H9 (cell line): ENCODE measurements around the gene OR2B2. TPM values are rescaled to one million over a fixed set of nuclear protein-coding genes. Genes with fewer than 3 reads are reported as not detected.

Experiments used
- DNase-seq: peaks from one replicate; pipeline ENCODE4 v3.0.0-alpha.2; 2017
- H2AFZ ChIP-seq: one replicate; pipeline ENCODE4 v1.6.1; 2013; ENCODE audit warnings: mild to moderate bottlenecking, low read length, control low read depth, moderate library complexity
- H2AK5ac ChIP-seq: 2 replicates; pipeline ENCODE4 v1.6.1; 2013; ENCODE audit warnings: low read length, control low read depth, mixed read lengths; ENCODE audit not compliant: insufficient read length
- H2BK120ac ChIP-seq: one replicate; pipeline ENCODE4 v1.6.1; 2013; ENCODE audit warnings: low read depth, mild to moderate bottlenecking, low read length, control low read depth, inconsistent platforms; ENCODE audit not compliant: poor library complexity, severe bottlenecking
- H2BK12ac ChIP-seq: 2 replicates; pipeline ENCODE4 v1.6.1; 2013; ENCODE audit warnings: low read length, control low read depth, mixed read lengths, low read depth; ENCODE audit not compliant: insufficient read length
- H2BK15ac ChIP-seq: 2 replicates; pipeline ENCODE4 v1.6.1; 2013; ENCODE audit warnings: low read depth, low read length, control low read depth
- H2BK20ac ChIP-seq: one replicate; pipeline ENCODE4 v1.6.1; 2013; ENCODE audit warnings: low read depth, mild to moderate bottlenecking, low read length, control low read depth, inconsistent platforms; ENCODE audit not compliant: poor library complexity, severe bottlenecking
- H2BK5ac ChIP-seq: 2 replicates; pipeline ENCODE4 v1.6.1; 2013; ENCODE audit warnings: low read length, control low read depth, mixed read lengths; ENCODE audit not compliant: insufficient read length
- H3K14ac ChIP-seq: 2 replicates; pipeline ENCODE4 v1.6.1; 2013; ENCODE audit warnings: low read length, control low read depth; ENCODE audit not compliant: insufficient read depth
- H3K18ac ChIP-seq: 2 replicates; pipeline ENCODE4 v1.6.1; 2013; ENCODE audit warnings: low read depth, mild to moderate bottlenecking, mixed read lengths, low read length, control low read depth; ENCODE audit not compliant: insufficient read length
- H3K23ac ChIP-seq: 2 replicates; pipeline ENCODE4 v1.6.1; 2013; ENCODE audit warnings: low read length, control low read depth, mixed read lengths, low read depth; ENCODE audit not compliant: insufficient read length
- H3K23me2 ChIP-seq: 2 replicates; pipeline ENCODE4 v1.6.1; 2013; ENCODE audit warnings: low read depth, mild to moderate bottlenecking, mixed read lengths, low read length, control low read depth; ENCODE audit not compliant: insufficient read length, poor library complexity, severe bottlenecking
- H3K27ac ChIP-seq: 2 replicates; pipeline ENCODE4 v1.5.1; 2013; ENCODE audit warnings: low read length, control low read depth, mixed read lengths, low read depth; ENCODE audit not compliant: insufficient read length
- H3K27me3 ChIP-seq: 2 replicates; pipeline ENCODE4 v1.6.1; 2013; ENCODE audit warnings: low read length, control low read depth, inconsistent platforms; ENCODE audit not compliant: insufficient read depth
- H3K4ac ChIP-seq: 2 replicates; pipeline ENCODE4 v1.6.1; 2013; ENCODE audit warnings: low read depth, mild to moderate bottlenecking, control low read depth, inconsistent platforms, low read length, moderate library complexity
- H3K4me1 ChIP-seq: 2 replicates; pipeline ENCODE4 v1.6.1; 2013; ENCODE audit warnings: low read length, control low read depth, inconsistent platforms; ENCODE audit not compliant: insufficient read depth
- H3K4me2 ChIP-seq: 2 replicates; pipeline ENCODE4 v1.6.1; 2013; ENCODE audit warnings: low read length, control low read depth, mixed read lengths; ENCODE audit not compliant: insufficient read length, insufficient read depth
- H3K56ac ChIP-seq: 2 replicates; pipeline ENCODE4 v1.6.1; 2013; ENCODE audit warnings: low read depth, mild to moderate bottlenecking, mixed read lengths, low read length, control low read depth; ENCODE audit not compliant: insufficient read length
- H3K79me1 ChIP-seq: 2 replicates; pipeline ENCODE4 v1.6.1; 2013; ENCODE audit warnings: low read depth, mild to moderate bottlenecking, moderate library complexity, low read length, control low read depth, inconsistent platforms; ENCODE audit not compliant: insufficient read depth, poor library complexity, severe bottlenecking
- H3K79me2 ChIP-seq: 2 replicates; pipeline ENCODE4 v1.6.1; 2013; ENCODE audit warnings: low read length, control low read depth, inconsistent platforms; ENCODE audit not compliant: insufficient read depth
- H3K9ac ChIP-seq: 2 replicates; pipeline ENCODE4 v1.6.1; 2013; ENCODE audit warnings: low read length, control low read depth, mixed read lengths; ENCODE audit not compliant: insufficient read length; ENCODE audit errors: extremely low read depth
- H3K9me3 ChIP-seq: one replicate; pipeline ENCODE4 v1.6.1; 2013; ENCODE audit warnings: low read depth, low read length, inconsistent platforms; ENCODE audit not compliant: control insufficient read depth
- H3T11ph ChIP-seq: one replicate; pipeline ENCODE4 v1.6.1; 2013; ENCODE audit warnings: mild to moderate bottlenecking, low read length, control low read depth, inconsistent platforms
- H4K20me1 ChIP-seq: one replicate; pipeline ENCODE4 v1.6.1; 2013; ENCODE audit not compliant: control insufficient read depth, insufficient read length, insufficient read depth
- H4K5ac ChIP-seq: 2 replicates; pipeline ENCODE4 v1.6.1; 2013; ENCODE audit warnings: low read depth, mild to moderate bottlenecking, mixed read lengths, low read length, control low read depth; ENCODE audit not compliant: insufficient read length
- H4K8ac ChIP-seq: replicated peaks from 2 replicates; pipeline ENCODE4 v1.6.1; 2013; ENCODE audit warnings: low read length, control low read depth, mixed read lengths, low read depth; ENCODE audit not compliant: insufficient read length
- H4K91ac ChIP-seq: 2 replicates; pipeline ENCODE4 v1.6.1; 2013; ENCODE audit warnings: low read depth, mild to moderate bottlenecking, moderate library complexity, mixed read lengths, low read length, control low read depth; ENCODE audit not compliant: insufficient read length
- H3K27ac Mint-ChIP-seq, 3 experiments: 2 replicates in 2 of 3; 3 replicates in 1 of 3; pipeline ENCODE4 v1.8.0; 2020 to 2021; ENCODE audit warnings: mixed read lengths in 3 of 3, mild to moderate bottlenecking in 1 of 3, moderate library complexity in 1 of 3
- H3K27me3 Mint-ChIP-seq: 2 replicates; pipeline ENCODE4 v1.8.0; 2021; ENCODE audit warnings: low read depth, mild to moderate bottlenecking, moderate library complexity, mixed read lengths
- H3K36me3 Mint-ChIP-seq, 3 experiments: 2 replicates in 2 of 3; 3 replicates in 1 of 3; pipeline ENCODE4 v1.8.0; 2020 to 2021; ENCODE audit warnings: low read depth in 3 of 3, mixed read lengths in 3 of 3; ENCODE audit not compliant: insufficient read depth in 1 of 3
- H3K4me1 Mint-ChIP-seq, 2 experiments: 2 replicates each; pipeline ENCODE4 v1.8.0; 2020; ENCODE audit warnings: mixed read lengths in 2 of 2
- H3K4me3 Mint-ChIP-seq, 2 experiments: 2 replicates in 1 of 2; 3 replicates in 1 of 2; pipeline ENCODE4 v1.8.0; 2020 to 2021; ENCODE audit warnings: mild to moderate bottlenecking in 2 of 2, mixed read lengths in 2 of 2, moderate library complexity in 1 of 2
- H3K9me3 Mint-ChIP-seq, 2 experiments: 2 replicates in 1 of 2; 3 replicates in 1 of 2; pipeline ENCODE4 v1.8.0; 2020; ENCODE audit warnings: mild to moderate bottlenecking in 2 of 2, mixed read lengths in 2 of 2, moderate library complexity in 1 of 2
- WGBS: extraction: QIAGEN DNeasy Blood & Tissue Kit; methylation state at CpG from one replicate; pipeline ENCODE4 v1.1.7; 2013; ENCODE audit warnings: missing lambda C conversion rate, low lambda C conversion rate, mixed read lengths; ENCODE audit not compliant: insufficient read length; ENCODE audit errors: extremely low coverage; 5-methylcytosine and 5-hydroxymethylcytosine counted together
- total RNA-seq: library from RNA; stranded (reverse); gene quantifications from 2 replicates; pipeline ENCODE4 v1.2.1, GENCODE V29; 2021
- TF ChIP-seq, protein P1 (sequence below): fragments of 200-600 bp; sonication (generic); conservative IDR thresholded peaks from 3 replicates; pipeline ENCODE4 v1.8.0; 2021; ENCODE audit warnings: antibody characterized with exemption, mild to moderate bottlenecking

The OR2B2 gene
- total RNA-seq, 1 experiment from 2014 or later = not detected

DNA sequence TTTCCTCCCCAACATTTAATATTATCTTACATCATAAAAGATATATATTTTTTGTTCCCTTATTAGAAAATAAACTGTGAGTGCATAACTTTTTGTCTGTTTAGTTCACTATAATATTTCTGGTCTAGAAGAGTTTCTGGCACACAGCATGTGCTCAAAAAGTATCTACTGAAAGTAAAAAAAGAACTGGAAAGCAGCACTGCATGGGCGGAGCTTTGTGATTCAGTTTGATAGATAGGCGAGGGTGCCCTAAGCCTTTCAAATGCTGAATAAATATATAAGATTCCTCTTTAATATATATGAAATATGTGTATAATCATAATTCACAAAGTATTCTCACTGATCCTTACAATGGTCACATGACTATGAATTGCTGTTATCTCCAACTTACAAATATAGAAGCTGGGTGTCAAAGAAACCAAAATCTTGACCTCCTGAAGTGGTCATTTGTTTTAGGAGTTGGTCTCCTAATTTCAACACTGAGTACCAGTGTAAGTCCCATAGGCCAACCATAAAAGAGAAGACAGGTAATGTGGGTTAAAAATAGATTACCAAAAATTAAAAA is 50.8 kb downstream of the OR2B2 start:
- H2BK20ac ChIP-seq = no peak overlapping the region
- H3K4me1 ChIP-seq = no peaks in the 10 kb centered on the region
- Mint-ChIP-seq H3K27ac (no peak overlapping the region), H3K4me3 (no peak overlapping the region), H3K9me3 (peaks cover 12 to 13% of the 10 kb centered on the region in 2 experiments), H3K4me1 (peaks cover 0 to 12% of the 10 kb centered on the region in 2 experiments; a peak in 2 of 4 replicates), H3K27me3 (peaks cover 3% of the 10 kb centered on the region), H3K36me3 (peaks cover 5 to 10% (median 10%) of the 10 kb centered on the region in 3 experiments; a peak in 6 of 7 replicates)
- H3K9me3 ChIP-seq = no peaks in the 10 kb centered on the region
- H4K5ac ChIP-seq = no peak overlapping the region
- no peak overlapping the region for H3K4me2 ChIP-seq
- H3K79me2 ChIP-seq = no peaks in the 10 kb centered on the region
- no peak overlapping the region for H2AFZ ChIP-seq
- H3K4ac ChIP-seq = no peak overlapping the region
- H3T11ph ChIP-seq = no peak overlapping the region
- H3K23me2 ChIP-seq = no peaks in the 10 kb centered on the region
- no peak overlapping the region for H3K27ac ChIP-seq
- H2BK12ac ChIP-seq = no peak overlapping the region
- no peak overlapping the region for H3K9ac ChIP-seq
- H4K91ac ChIP-seq = no peak overlapping the region
- no peak overlapping the region for H3K23ac ChIP-seq
- H3K56ac ChIP-seq = no peak overlapping the region
- no peak overlapping the region for H2BK120ac ChIP-seq
- DNase-seq = no peak
- TF ChIP-seq, protein P1, sequence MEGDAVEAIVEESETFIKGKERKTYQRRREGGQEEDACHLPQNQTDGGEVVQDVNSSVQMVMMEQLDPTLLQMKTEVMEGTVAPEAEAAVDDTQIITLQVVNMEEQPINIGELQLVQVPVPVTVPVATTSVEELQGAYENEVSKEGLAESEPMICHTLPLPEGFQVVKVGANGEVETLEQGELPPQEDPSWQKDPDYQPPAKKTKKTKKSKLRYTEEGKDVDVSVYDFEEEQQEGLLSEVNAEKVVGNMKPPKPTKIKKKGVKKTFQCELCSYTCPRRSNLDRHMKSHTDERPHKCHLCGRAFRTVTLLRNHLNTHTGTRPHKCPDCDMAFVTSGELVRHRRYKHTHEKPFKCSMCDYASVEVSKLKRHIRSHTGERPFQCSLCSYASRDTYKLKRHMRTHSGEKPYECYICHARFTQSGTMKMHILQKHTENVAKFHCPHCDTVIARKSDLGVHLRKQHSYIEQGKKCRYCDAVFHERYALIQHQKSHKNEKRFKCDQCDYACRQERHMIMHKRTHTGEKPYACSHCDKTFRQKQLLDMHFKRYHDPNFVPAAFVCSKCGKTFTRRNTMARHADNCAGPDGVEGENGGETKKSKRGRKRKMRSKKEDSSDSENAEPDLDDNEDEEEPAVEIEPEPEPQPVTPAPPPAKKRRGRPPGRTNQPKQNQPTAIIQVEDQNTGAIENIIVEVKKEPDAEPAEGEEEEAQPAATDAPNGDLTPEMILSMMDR = no peak
- H2BK5ac ChIP-seq = no peak overlapping the region
- H3K14ac ChIP-seq = no peak overlapping the region
- WGBS = no CpG with 5 or more reads among the region's 2 CpGs
- H3K27me3 ChIP-seq = no peaks in the 10 kb centered on the region
- H4K20me1 ChIP-seq = no peaks in the 10 kb centered on the region
- no peak overlapping the region for H4K8ac ChIP-seq
- H3K79me1 ChIP-seq = no peaks in the 10 kb centered on the region
- H2AK5ac ChIP-seq = no peak overlapping the region
- H2BK15ac ChIP-seq = no peak overlapping the region
- H3K18ac ChIP-seq = no peak overlapping the region

Other genes with a start within 250 kb of the OR2B2 start
- not detected in 2 replicates for gene OR2B6, start 44.8 kb upstream of the OR2B2 start, total RNA-seq
- 5.8 and 6.3 TPM in 2 replicates for gene ZNF165, start 168.2 kb upstream of the OR2B2 start, total RNA-seq
- gene ZSCAN16, start 212.2 kb upstream of the OR2B2 start, total RNA-seq = 9.8 and 11.0 TPM in 2 replicates
- gene ZKSCAN8, start 229.5 kb upstream of the OR2B2 start, total RNA-seq = 22.4 and 25.4 TPM in 2 replicates